A673 (cell line): Measurements from ENCODE around the gene RTN4RL2. TPM values are rescaled to one million over a fixed set of nuclear protein-coding genes. Genes with fewer than 3 reads are reported as not detected.

ENCODE experiments used
- BruUV-seq: library from RNA; stranded (reverse); fragments of 400-500 nt; replicated peaks from 2 replicates; lab custom pipeline; 2021; lab: Mats Ljungman, UMichigan
- CTCF ChIA-PET: fragments of 300-600 bp; sonication (Branson Sonifier 250); formaldehyde crosslinking; loops from one replicate; lab custom pipeline; 2022; ENCODE audit warnings: antibody characterized with exemption; lab: Charles Lee
- POLR2A ChIA-PET: fragments of 300-600 bp; sonication (Branson Sonifier 250); formaldehyde crosslinking; loops from one replicate; lab custom pipeline; 2022; ENCODE audit warnings: antibody characterized with exemption; ENCODE audit not compliant: low non-redundant PET; lab: Charles Lee
- DNase-seq: peaks from one replicate; pipeline ENCODE4 v3.0.0-alpha.2; 2015; ENCODE audit warnings: low spot score
- H3K27ac ChIP-seq: fragments of 200-600 bp; sonication (generic); 2 replicates; pipeline ENCODE4 v1.5.1; 2016; ENCODE audit warnings: mixed run types, low read depth, mild to moderate bottlenecking, mixed read lengths, antibody characterized with exemption, low read length; ENCODE audit not compliant: poor library complexity, severe bottlenecking
- H3K27me3 ChIP-seq: fragments of 200-600 bp; sonication (generic); replicated peaks from 2 replicates; pipeline ENCODE4 v1.6.1; 2017; ENCODE audit warnings: mixed run types, low read depth, mild to moderate bottlenecking, mixed read lengths, antibody characterized with exemption, low read length; ENCODE audit not compliant: insufficient read depth, poor library complexity
- H3K36me3 ChIP-seq: fragments of 200-600 bp; sonication (generic); 2 replicates; pipeline ENCODE4 v1.6.1; 2016; ENCODE audit warnings: mixed run types, mild to moderate bottlenecking, mixed read lengths, antibody characterized with exemption, low read length; ENCODE audit not compliant: insufficient read depth, poor library complexity, severe bottlenecking
- H3K4me1 ChIP-seq: fragments of 200-600 bp; sonication (generic); 2 replicates; pipeline ENCODE4 v1.6.1; 2017; ENCODE audit warnings: mixed run types, mild to moderate bottlenecking, mixed read lengths, antibody characterized with exemption, low read length; ENCODE audit not compliant: insufficient read depth, poor library complexity, severe bottlenecking
- H3K4me3 ChIP-seq: fragments of 200-600 bp; sonication (generic); 2 replicates; pipeline ENCODE4 v1.5.1; 2016; ENCODE audit warnings: low read depth, mixed run types, mild to moderate bottlenecking, mixed read lengths, low read length; ENCODE audit not compliant: poor library complexity, severe bottlenecking
- H3K9me3 ChIP-seq: fragments of 200-600 bp; sonication (generic); 2 replicates; pipeline ENCODE4 v1.6.1; 2016; ENCODE audit warnings: mixed run types, low read depth, mild to moderate bottlenecking, mixed read lengths, antibody characterized with exemption, low read length; ENCODE audit not compliant: poor library complexity, severe bottlenecking
- EZH2 ChIP-seq: fragments of 200-600 bp; sonication (generic); IDR thresholded peaks from 2 replicates; pipeline ENCODE4 v1.6.1; 2017; ENCODE audit warnings: borderline replicate concordance, low read depth, mild to moderate bottlenecking, mixed read lengths, antibody characterized with exemption, low read length; ENCODE audit not compliant: poor library complexity, severe bottlenecking
- intact Hi-C: fragments of 100-400 bp; cut with micrococcal nuclease; formaldehyde crosslinking; loops from one replicate; pipeline ENCODE4 v1.10.0; 2022; ENCODE audit not compliant: unreplicated experiment
- total RNA-seq: library from RNA; stranded (reverse); gene quantifications from 2 replicates; pipeline ENCODE4 v1.2.3, GENCODE V29; 2021
- TF ChIP-seq, protein P1 (sequence below): fragments of 300-800, 200-600 bp; sonication (generic); conservative IDR thresholded peaks from 2 replicates; pipeline ENCODE4 v1.5.1; 2017; ENCODE audit warnings: low read depth, mild to moderate bottlenecking, antibody characterized with exemption, low read length, moderate library complexity, mixed read lengths

The RTN4RL2 gene
- total RNA-seq, 1 experiment from 2014 or later: 5.2 TPM

- H3K27ac ChIP-seq: no peak overlapping the region
- no peak for TF ChIP-seq EZH2
- TF ChIP-seq, protein P1, sequence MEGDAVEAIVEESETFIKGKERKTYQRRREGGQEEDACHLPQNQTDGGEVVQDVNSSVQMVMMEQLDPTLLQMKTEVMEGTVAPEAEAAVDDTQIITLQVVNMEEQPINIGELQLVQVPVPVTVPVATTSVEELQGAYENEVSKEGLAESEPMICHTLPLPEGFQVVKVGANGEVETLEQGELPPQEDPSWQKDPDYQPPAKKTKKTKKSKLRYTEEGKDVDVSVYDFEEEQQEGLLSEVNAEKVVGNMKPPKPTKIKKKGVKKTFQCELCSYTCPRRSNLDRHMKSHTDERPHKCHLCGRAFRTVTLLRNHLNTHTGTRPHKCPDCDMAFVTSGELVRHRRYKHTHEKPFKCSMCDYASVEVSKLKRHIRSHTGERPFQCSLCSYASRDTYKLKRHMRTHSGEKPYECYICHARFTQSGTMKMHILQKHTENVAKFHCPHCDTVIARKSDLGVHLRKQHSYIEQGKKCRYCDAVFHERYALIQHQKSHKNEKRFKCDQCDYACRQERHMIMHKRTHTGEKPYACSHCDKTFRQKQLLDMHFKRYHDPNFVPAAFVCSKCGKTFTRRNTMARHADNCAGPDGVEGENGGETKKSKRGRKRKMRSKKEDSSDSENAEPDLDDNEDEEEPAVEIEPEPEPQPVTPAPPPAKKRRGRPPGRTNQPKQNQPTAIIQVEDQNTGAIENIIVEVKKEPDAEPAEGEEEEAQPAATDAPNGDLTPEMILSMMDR: no peak
- ChIA-PET POLR2A (interaction anchor here (0.5 to 0.7 kb wide), 3 partner anchors 12 to 229 kb away, joined by 5 to 10 read pairs (median 8); no protein-coding TSS in a partner anchor), CTCF (no interaction called here)
- DNase-seq: no peak
- H3K9me3 ChIP-seq: no peaks in the 10 kb centered on the region
- H3K36me3 ChIP-seq: no peaks in the 10 kb centered on the region
- intact Hi-C loops: no loop called here
- H3K27me3 ChIP-seq: peaks cover 4% of the 10 kb centered on the region
- no TSS peak for BruUV-seq
- peaks cover 34% of the 10 kb centered on the region for H3K4me1 ChIP-seq
- H3K4me3 ChIP-seq: no peak overlapping the region
Observed at GRCh38 chr11:57477507-57478189, 17.3 kb downstream of the RTN4RL2 start.

DNA sequence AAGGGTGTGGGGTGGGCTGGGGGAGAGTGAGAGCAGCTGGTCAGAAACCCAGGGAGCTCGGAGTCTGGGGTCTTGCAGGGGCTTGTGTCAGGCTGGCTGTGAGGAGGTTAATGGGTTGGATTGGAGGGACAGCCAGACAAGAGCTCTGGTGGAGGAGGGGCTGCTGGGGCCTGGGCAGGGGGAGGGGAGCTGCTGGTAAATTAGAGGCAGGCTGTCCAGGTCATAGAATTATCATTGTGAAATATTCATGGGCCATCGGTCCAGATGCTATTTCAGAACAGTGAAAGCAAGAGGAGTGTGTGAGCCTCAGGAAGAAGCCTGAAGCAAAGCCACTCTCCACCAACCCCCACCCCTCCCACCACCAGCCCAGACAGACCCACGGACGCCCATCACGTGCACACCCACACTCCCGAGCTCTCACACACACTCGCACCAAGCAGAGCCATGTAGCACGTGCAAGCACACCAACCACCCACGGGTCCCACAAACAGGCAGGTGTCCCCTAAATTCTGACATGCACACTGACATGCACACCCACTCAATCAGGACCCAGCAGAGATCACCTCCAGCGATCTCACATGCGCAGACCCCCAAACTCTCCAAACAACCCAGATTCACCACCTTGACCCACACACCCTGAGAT, 18.8 kb downstream of the RTN4RL2 start:
- Histone ChIP-seq H3K4me1 (peaks cover 30% of the 10 kb centered on the region), H3K27me3 (peaks cover 4% of the 10 kb centered on the region), H3K4me3 (no peak overlapping the region), H3K9me3 (no peaks in the 10 kb centered on the region), H3K36me3 (no peaks in the 10 kb centered on the region), H3K27ac (no peak overlapping the region)
- ChIA-PET CTCF (interaction anchor here (0.6 kb wide), 1 partner anchor 116 kb away, joined by 3 read pairs; no protein-coding TSS in a partner anchor), POLR2A (no interaction called here)
- BruUV-seq: no TSS peak
- DNase-seq: no peak
- TF ChIP-seq, protein P1: no peak
- no peak for TF ChIP-seq EZH2
- intact Hi-C loops: no loop called here

GRCh38 chr11:57479911-57480310, 19.6 kb downstream of the RTN4RL2 start:
- Histone ChIP-seq H3K4me1 (peaks cover 23% of the 10 kb centered on the region), H3K27me3 (peaks cover 4% of the 10 kb centered on the region), H3K36me3 (no peaks in the 10 kb centered on the region), H3K27ac (no peak overlapping the region), H3K4me3 (no peak overlapping the region), H3K9me3 (no peaks in the 10 kb centered on the region)
- intact Hi-C loops: loop anchor here (1.0 kb wide), 1 partner anchor 22 kb away; no protein-coding TSS in a partner anchor
- BruUV-seq: no TSS peak
- no peak for DNase-seq
- TF ChIP-seq, protein P1: no peak
- TF ChIP-seq EZH2: no peak
- ChIA-PET CTCF (interaction anchor here (1.0 kb wide), 1 partner anchor 22 kb away, joined by 3 read pairs; no protein-coding TSS in a partner anchor), POLR2A (no interaction called here)
